Measurements from ENCODE around the gene PBX1.

Gene PBX1

DNA sequence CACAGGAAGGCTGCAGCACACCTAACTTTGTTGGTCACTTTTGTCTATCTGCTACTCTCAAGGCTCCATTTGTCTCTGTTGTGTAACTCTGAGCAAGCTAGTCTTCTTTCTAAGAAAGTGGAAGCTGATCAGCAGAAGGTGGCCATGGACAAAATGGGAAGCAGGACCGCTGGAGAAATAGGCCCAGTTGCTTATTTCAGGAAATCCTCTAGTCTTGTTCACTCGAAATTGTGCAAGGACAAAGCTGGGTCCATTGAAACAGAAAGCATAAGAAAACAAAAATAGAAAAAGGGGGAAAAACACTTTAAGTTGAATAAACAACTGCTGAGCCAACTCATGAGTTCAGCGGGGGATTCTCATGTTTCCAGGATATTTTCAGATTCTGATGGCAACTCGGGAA is 150.1 kb downstream of the PBX1 start:
- H3K27me3 ChIP-seq, result peaks cover 32% of the 10 kb centered on the region
- no peaks in the 10 kb centered on the region for H3K36me3 ChIP-seq
- H3K4me1 ChIP-seq (ENCODE audit: control insufficient read depth in 1 of 2, insufficient read depth in 1 of 2, low read depth in 1 of 2, low read length in 1 of 2), result peaks cover 6 to 8% of the 10 kb centered on the region in 2 experiments
- H3K4me3 ChIP-seq (ENCODE audit: low read depth in 1 of 2, low read length in 1 of 2), result no peak overlapping the region
- TF ChIP-seq, protein P1, sequence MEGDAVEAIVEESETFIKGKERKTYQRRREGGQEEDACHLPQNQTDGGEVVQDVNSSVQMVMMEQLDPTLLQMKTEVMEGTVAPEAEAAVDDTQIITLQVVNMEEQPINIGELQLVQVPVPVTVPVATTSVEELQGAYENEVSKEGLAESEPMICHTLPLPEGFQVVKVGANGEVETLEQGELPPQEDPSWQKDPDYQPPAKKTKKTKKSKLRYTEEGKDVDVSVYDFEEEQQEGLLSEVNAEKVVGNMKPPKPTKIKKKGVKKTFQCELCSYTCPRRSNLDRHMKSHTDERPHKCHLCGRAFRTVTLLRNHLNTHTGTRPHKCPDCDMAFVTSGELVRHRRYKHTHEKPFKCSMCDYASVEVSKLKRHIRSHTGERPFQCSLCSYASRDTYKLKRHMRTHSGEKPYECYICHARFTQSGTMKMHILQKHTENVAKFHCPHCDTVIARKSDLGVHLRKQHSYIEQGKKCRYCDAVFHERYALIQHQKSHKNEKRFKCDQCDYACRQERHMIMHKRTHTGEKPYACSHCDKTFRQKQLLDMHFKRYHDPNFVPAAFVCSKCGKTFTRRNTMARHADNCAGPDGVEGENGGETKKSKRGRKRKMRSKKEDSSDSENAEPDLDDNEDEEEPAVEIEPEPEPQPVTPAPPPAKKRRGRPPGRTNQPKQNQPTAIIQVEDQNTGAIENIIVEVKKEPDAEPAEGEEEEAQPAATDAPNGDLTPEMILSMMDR (IDR thresholded peaks at IDR 0.05), result no peak
- H3K27ac ChIP-seq, result no peak overlapping the region
- no peaks in the 10 kb centered on the region for H3K9me3 ChIP-seq

DNA sequence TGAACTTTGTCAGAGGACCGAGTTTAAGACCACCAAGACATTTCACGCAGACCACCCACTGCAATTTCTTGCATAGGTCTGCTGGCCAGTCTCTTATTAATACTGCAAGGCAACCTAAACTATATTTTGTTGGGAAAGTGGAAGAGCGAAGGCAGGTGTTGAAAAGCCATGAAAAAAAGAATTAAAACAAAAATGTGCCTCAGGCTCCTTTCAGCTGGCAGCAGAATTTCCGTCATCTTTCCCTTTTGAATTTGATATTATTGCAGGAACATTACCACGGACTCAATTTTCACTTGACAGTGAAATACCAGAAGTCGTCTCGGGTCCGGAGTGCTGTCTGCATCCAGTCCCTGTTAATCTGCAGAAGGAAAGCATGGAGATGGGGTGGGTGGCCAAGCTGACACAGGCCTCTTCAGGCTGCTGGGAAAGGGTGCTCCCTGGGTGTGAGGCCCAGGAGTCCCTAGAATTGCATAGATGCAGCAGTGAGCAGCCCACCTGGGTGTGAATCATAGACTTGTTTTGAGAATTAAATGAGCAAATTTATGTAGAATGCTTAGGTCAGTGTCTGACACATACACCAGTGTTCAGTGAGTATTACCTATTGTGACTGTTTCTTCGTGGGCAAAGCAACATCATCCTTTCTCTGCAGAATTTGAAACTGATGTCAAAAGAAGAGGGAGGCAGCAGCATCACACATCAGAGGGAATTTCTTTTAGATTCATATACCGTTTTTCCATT is 150.7 kb downstream of the PBX1 start:
- Histone ChIP-seq H3K4me3 (ENCODE audit: low read depth in 1 of 2, low read length in 1 of 2) (no peak overlapping the region), H3K27ac (no peak overlapping the region), H3K36me3 (no peaks in the 10 kb centered on the region), H3K9me3 (no peaks in the 10 kb centered on the region), H3K27me3 (peaks cover 34% of the 10 kb centered on the region), H3K4me1 (ENCODE audit: control insufficient read depth in 1 of 2, insufficient read depth in 1 of 2, low read depth in 1 of 2, low read length in 1 of 2) (peaks cover 6 to 8% of the 10 kb centered on the region in 2 experiments)
- TF ChIP-seq, protein P1 (IDR thresholded peaks at IDR 0.05), result no peak

DNA sequence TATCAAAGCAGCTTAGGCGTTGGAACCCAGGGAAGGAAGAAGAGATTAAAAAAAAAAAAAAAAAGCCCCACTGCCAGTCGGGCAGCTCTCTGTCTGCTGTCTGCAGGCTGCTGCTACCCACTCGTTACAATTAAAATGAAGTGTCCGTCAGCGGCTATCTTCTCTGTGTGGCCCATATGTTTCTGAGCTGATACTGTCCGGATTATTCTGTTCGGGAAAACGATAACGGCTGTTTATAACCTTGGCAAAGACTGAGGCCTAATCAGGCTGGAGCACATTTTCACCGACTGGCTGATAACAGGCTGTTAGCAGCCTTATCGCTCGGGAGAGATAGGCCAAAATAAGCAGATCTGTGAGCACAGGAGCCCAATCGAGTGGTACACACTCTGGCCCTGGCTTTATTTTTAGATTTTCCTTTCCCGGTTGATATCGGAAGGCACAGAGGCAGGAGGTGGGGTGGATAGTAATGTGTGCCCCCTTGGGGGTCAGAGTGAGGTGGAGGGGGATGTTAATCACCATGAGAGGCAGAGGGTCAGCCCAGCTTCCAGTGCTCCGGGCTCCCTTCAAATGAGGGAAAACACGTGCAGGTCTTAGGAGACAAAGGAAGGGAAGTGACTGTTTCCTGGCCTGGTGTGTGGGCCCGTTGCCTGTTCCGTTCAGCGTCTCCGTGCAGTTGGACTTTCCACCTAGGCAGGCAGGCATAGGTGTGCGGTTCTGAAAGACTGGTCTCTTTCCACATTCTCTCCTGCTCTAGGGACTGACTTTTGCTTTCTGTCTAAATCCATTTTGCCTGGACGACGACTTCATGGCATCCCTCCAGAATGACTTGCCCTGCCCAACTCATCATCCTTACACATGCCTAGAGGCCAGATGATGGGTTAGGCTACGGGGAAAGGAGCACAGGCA is 153.4 kb downstream of the PBX1 start:
- H3K36me3 ChIP-seq, result no peaks in the 10 kb centered on the region
- H3K4me1 ChIP-seq (ENCODE audit: control insufficient read depth in 1 of 2, insufficient read depth in 1 of 2, low read depth in 1 of 2, low read length in 1 of 2), result peaks cover 6 to 8% of the 10 kb centered on the region in 2 experiments
- H3K27me3 ChIP-seq, result peaks cover 58% of the 10 kb centered on the region
- TF ChIP-seq, protein P1 (IDR thresholded peaks at IDR 0.05), result no peak
- H3K4me3 ChIP-seq (ENCODE audit: low read depth in 1 of 2, low read length in 1 of 2), result no peak overlapping the region
- no peak overlapping the region for H3K27ac ChIP-seq
- H3K9me3 ChIP-seq, result no peaks in the 10 kb centered on the region

- H3K4me3 ChIP-seq (ENCODE audit: low read depth in 1 of 2, low read length in 1 of 2), result no peak overlapping the region
- TF ChIP-seq, protein P1 (IDR thresholded peaks at IDR 0.05), result no peak
- H3K9me3 ChIP-seq, result no peaks in the 10 kb centered on the region
- no peaks in the 10 kb centered on the region for H3K36me3 ChIP-seq
- H3K27me3 ChIP-seq, result peaks cover 71% of the 10 kb centered on the region
- H3K27ac ChIP-seq, result no peak overlapping the region
- peaks cover 6 to 8% of the 10 kb centered on the region in 2 experiments for H3K4me1 ChIP-seq (ENCODE audit: control insufficient read depth in 1 of 2, insufficient read depth in 1 of 2, low read depth in 1 of 2, low read length in 1 of 2)
These were observed 154.6 kb downstream of the PBX1 start for GRCh38 chr1:164713456-164714207.

DNA sequence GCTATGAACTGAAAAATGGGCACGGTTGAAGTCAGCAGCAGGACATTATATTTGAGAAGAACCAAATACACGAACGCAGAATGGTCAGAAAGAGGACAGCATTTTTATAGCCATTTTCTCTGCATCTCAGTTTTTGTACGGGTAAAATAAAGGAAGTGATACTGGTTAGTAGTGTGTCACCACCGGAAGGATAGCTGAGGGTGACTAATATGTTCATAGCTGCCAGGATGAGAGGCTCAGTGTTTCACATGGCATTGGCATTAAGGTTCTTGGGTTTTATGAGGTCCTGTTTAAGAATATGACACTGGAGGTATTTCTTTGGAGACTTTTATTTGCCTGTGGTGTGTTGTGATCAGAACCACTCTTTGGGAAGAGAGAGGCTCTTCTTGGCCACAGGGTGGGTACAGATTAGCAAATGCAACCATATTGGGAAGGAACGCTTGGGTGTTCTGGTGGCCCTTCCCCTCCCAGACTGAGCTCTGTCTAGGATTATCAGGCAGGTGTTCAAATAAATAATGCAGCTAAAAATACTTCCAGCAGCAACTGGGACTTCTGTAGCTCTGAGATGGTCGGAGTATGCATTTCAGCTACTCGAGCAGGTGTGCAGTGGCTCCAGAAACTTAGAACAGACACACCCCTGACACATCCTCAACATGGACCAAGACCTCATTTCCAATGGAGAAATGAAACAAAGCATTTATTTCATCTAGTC is 158.2 kb downstream of the PBX1 start:
- Histone ChIP-seq H3K27ac (no peak overlapping the region), H3K27me3 (peaks cover 98% of the 10 kb centered on the region), H3K36me3 (no peaks in the 10 kb centered on the region), H3K4me1 (ENCODE audit: control insufficient read depth in 1 of 2, insufficient read depth in 1 of 2, low read depth in 1 of 2, low read length in 1 of 2) (peaks cover 5 to 9% of the 10 kb centered on the region in 2 experiments), H3K4me3 (ENCODE audit: low read depth in 1 of 2, low read length in 1 of 2) (no peak overlapping the region), H3K9me3 (no peaks in the 10 kb centered on the region)
- TF ChIP-seq, protein P1 (IDR thresholded peaks at IDR 0.05), result no peak

Data from neutrophil (primary cell).